Esophagus squamous epithelium (tissue), 5 donors: Measurements from ENCODE around the gene FAM181A. TPM values are rescaled to one million over a fixed set of nuclear protein-coding genes. Genes with fewer than 3 reads are reported as not detected.

Experiments
- DNase-seq: peaks from one replicate; lab custom pipeline; 2025; lab: John Stamatoyannopoulos, UW
- H3K27ac ChIP-seq, 4 donors: fragments of 200-600 bp; sonication (generic); one replicate each; pipeline ENCODE4 v1.5.1; 2016 to 2019; ENCODE audit warnings: mild to moderate bottlenecking in 1 of 4
- H3K27me3 ChIP-seq, 4 donors: fragments of 200-600 bp; sonication (generic); 1 replicate in 3 of 4; 2 replicates in 1 of 4; pipeline versions ENCODE4 v1.5.1 to v1.6.0; 2017 to 2021; ENCODE audit warnings: antibody characterized with exemption in 1 of 4
- H3K36me3 ChIP-seq, 3 donors: fragments of 200-600 bp; sonication (generic); one replicate each; pipeline ENCODE4 v1.5.1; 2016 to 2019
- H3K4me1 ChIP-seq, 3 donors: fragments of 200-600 bp; sonication (generic); one replicate each; pipeline ENCODE4 v1.5.1; 2017 to 2019
- H3K4me3 ChIP-seq, 4 donors: fragments of 200-600 bp; sonication (generic); 1 replicate in 3 of 4; 2 replicates in 1 of 4; pipeline ENCODE4 v1.5.1; 2016 to 2019; ENCODE audit warnings: mild to moderate bottlenecking in 2 of 4, moderate library complexity in 1 of 4
- H3K9me3 ChIP-seq, 3 donors: fragments of 200-600 bp; sonication (generic); one replicate each; pipeline ENCODE4 v1.5.1; 2016 to 2019
- POLR2A ChIP-seq, 4 donors: fragments of 450-650 bp; IDR thresholded peaks; one replicate each; pipeline ENCODE4 v1.6.1; 2017; ENCODE audit warnings: antibody characterized with exemption in 4 of 4, mild to moderate bottlenecking in 4 of 4, moderate library complexity in 3 of 4
- WGBS, 2 donors: methylation state at CpG; one replicate each; pipeline ENCODE4 v1.1.5; 2018; 5-methylcytosine and 5-hydroxymethylcytosine counted together
- intact Hi-C: fragments of 100-400 bp; cut with DNase I; formaldehyde crosslinking; loops from one replicate; pipeline ENCODE4 v1.15.0; 2022
- total RNA-seq, 4 donors: library from RNA; depleted of rRNA; stranded (reverse); fragments of >200 nt; gene quantifications; one replicate each; pipeline ENCODE4 v1.1.0, GENCODE V29; 2016
- TF ChIP-seq, protein P1 (sequence below), 6 experiments: fragments of 450-650 bp in 4 of 6; fragments of 200-600 bp in 2 of 6; sonication (generic) in 2 of 6; IDR thresholded peaks; one replicate each; pipeline ENCODE4 v1.5.1; 2016 to 2019; ENCODE audit warnings: antibody characterized with exemption in 6 of 6, mild to moderate bottlenecking in 4 of 6, moderate library complexity in 4 of 6
- donor health status: DM: yes; HTN: yes; CAD: no.

FAM181A gene
- total RNA-seq, 4 donors from 2014 or later: not detected

GRCh38 chr14:93898081-93898611 lies 29.0 kb upstream of the FAM181A start:
- WGBS, 2 donors: 60 to 100% methylated on average over 2 of the region's 15 CpGs
- Histone ChIP-seq H3K27ac (no peak overlapping the region), H3K4me3 (no peak overlapping the region), H3K4me1 (peaks cover 0 to 12% (median 1%) of the 10 kb centered on the region in 3 donors), H3K9me3 (no peaks in the 10 kb centered on the region), H3K27me3 (peaks cover 0 to 4% (median 0%) of the 10 kb centered on the region in 4 donors), H3K36me3 (no peaks in the 10 kb centered on the region)
- intact Hi-C loops: no loop called here
- no peak for DNase-seq
- TF ChIP-seq POLR2A (IDR thresholded peaks at IDR 0.05): no peak
- TF ChIP-seq, protein P1, sequence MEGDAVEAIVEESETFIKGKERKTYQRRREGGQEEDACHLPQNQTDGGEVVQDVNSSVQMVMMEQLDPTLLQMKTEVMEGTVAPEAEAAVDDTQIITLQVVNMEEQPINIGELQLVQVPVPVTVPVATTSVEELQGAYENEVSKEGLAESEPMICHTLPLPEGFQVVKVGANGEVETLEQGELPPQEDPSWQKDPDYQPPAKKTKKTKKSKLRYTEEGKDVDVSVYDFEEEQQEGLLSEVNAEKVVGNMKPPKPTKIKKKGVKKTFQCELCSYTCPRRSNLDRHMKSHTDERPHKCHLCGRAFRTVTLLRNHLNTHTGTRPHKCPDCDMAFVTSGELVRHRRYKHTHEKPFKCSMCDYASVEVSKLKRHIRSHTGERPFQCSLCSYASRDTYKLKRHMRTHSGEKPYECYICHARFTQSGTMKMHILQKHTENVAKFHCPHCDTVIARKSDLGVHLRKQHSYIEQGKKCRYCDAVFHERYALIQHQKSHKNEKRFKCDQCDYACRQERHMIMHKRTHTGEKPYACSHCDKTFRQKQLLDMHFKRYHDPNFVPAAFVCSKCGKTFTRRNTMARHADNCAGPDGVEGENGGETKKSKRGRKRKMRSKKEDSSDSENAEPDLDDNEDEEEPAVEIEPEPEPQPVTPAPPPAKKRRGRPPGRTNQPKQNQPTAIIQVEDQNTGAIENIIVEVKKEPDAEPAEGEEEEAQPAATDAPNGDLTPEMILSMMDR (IDR thresholded peaks at IDR 0.05): no peak

DNA sequence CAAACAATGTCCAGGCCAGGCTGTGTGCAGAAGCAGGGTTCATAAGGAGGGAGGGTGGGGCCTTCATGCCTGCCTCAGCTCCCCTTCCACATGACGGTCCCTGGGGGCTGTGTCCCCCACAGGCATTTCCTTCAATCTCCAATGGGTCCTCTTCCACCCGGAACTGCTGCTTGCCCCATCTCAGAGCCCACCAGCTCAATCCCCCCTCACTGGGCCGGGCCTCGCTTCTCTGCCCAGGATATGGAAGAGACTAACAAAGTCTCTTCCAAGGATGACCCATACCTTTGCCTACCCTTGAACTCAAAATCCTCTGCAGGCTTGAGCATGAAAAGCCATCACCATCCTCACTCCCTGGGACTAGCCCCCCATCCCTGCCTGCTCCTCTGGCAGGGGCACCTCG lies 28.4 kb upstream of the FAM181A start:
- Histone ChIP-seq H3K9me3 (no peaks in the 10 kb centered on the region), H3K4me3 (no peak overlapping the region), H3K27me3 (peaks cover 0 to 10% (median 0%) of the 10 kb centered on the region in 4 donors), H3K4me1 (peaks cover 0 to 6% (median 0%) of the 10 kb centered on the region in 3 donors), H3K27ac (no peak overlapping the region), H3K36me3 (no peaks in the 10 kb centered on the region)
- DNase-seq: no peak
- 79% methylated on average over 4 to 5 of the region's 5 CpGs for WGBS, 2 donors
- TF ChIP-seq, protein P1 (IDR thresholded peaks at IDR 0.05): no peak
- TF ChIP-seq POLR2A (IDR thresholded peaks at IDR 0.05): no peak
- intact Hi-C loops: no loop called here

- Histone ChIP-seq H3K27me3 (peaks cover 0 to 17% (median 0%) of the 10 kb centered on the region in 4 donors), H3K4me3 (no peak overlapping the region), H3K9me3 (no peaks in the 10 kb centered on the region), H3K4me1 (peaks cover 0 to 4% (median 0%) of the 10 kb centered on the region in 3 donors), H3K27ac (no peak overlapping the region), H3K36me3 (no peaks in the 10 kb centered on the region)
- no peak for DNase-seq
- intact Hi-C loops: no loop called here
- 48 to 54% methylated on average over 6 of the region's 6 CpGs for WGBS, 2 donors
- TF ChIP-seq POLR2A (IDR thresholded peaks at IDR 0.05): no peak
- TF ChIP-seq, protein P1 (IDR thresholded peaks at IDR 0.05): no peak
Observed at GRCh38 chr14:93901813-93902212, 25.3 kb upstream of the FAM181A start.

DNA sequence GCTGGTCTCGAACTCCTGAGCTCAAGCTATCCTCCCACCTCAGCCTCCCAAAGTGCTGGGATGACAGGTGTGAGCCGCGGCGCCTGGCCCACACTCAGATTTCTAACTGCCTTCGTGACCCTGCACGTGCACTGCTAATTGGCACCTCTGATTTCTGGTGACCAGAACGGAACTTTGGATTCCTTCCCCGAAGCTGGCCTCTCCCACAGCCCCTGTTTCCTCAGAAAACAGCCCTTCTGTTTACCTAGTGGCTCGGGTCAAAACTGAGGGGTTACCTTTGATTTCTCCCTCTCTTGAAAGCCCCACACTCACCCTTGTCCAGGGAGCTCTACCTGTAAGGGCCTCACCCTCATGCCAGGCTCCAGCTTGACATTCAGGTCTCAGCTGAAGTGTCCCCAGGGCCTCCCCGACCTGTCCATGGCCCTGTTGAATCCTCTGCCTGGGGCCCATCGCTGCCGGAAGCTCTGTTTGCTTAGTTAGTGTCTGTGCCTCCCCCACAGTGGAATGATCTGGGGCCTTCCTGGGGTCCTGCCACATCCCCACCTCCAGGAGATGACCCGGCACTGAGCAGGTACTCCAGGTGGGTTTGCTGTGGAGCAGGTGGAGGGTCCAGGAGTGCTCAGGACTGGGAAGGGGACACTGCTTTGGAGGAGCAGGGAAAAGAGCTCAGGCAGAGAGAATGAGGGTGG lies 24.4 kb upstream of the FAM181A start:
- H3K36me3 ChIP-seq: no peaks in the 10 kb centered on the region
- H3K9me3 ChIP-seq: no peaks in the 10 kb centered on the region
- no peak overlapping the region for H3K4me3 ChIP-seq
- no peak for DNase-seq
- H3K4me1 ChIP-seq: peaks cover 0 to 5% (median 0%) of the 10 kb centered on the region in 3 donors
- H3K27ac ChIP-seq: no peak overlapping the region
- H3K27me3 ChIP-seq: peaks cover 0 to 17% (median 0%) of the 10 kb centered on the region in 4 donors
- WGBS, 2 donors: 75% methylated on average over 9 to 10 of the region's 13 CpGs
- no peak for TF ChIP-seq POLR2A (IDR thresholded peaks at IDR 0.05)
- TF ChIP-seq, protein P1 (IDR thresholded peaks at IDR 0.05): no peak
- intact Hi-C loops: no loop called here
